Measurements from ENCODE around the gene GNAL.

Gene GNAL

DNA sequence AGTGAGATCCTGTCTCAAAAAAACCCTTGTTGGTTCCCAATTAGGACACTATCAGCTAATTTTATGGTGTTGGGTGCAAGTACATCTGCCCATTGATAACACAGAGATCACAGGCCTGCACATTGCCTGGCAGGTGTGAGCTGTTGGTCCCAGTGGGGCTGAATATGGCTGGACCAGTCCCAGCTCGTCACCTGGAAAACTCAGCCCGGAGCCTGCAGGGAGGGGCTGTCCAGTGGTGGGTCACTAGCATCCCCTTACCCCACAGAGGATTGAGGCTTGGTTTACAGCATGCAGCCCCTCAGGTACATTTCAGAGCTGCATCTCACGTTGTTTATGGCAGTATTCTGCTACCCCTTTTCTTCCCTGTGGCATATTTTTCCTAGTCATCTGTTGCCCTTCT lies 121.3 kb downstream of the GNAL start:
- DNase-seq (ENCODE audit: low read depth), result no peak
- no peak overlapping the region for H3K4me3 ChIP-seq (ENCODE audit: low read depth, low read length)
- TF ChIP-seq MYC (IDR thresholded peaks at IDR 0.05; ENCODE audit: low read depth, low read length), result no peak
- TF ChIP-seq, protein P1, sequence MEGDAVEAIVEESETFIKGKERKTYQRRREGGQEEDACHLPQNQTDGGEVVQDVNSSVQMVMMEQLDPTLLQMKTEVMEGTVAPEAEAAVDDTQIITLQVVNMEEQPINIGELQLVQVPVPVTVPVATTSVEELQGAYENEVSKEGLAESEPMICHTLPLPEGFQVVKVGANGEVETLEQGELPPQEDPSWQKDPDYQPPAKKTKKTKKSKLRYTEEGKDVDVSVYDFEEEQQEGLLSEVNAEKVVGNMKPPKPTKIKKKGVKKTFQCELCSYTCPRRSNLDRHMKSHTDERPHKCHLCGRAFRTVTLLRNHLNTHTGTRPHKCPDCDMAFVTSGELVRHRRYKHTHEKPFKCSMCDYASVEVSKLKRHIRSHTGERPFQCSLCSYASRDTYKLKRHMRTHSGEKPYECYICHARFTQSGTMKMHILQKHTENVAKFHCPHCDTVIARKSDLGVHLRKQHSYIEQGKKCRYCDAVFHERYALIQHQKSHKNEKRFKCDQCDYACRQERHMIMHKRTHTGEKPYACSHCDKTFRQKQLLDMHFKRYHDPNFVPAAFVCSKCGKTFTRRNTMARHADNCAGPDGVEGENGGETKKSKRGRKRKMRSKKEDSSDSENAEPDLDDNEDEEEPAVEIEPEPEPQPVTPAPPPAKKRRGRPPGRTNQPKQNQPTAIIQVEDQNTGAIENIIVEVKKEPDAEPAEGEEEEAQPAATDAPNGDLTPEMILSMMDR (IDR thresholded peaks at IDR 0.05; ENCODE audit: low read depth, low read length), result no peak

DNA sequence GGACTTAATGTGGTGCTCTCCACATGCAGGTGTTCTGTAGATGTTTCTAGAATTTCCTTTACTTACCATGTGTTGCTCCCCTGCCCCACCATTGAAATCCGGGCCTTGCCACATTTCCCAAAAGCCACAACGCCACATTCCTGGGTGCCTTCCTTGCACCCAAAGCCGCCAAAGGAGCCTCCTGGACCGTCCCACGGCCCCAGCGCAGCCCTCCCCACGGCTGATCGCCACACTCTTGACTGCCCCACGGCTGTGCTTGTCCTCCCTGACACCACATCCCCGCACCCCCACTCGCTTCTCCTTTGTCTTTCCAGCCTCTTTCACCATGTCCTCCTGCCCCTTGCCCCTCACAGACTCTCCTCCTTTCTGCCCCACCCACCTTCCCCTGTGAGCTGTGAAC lies 121.9 kb downstream of the GNAL start:
- no peak for DNase-seq (ENCODE audit: low read depth)
- TF ChIP-seq, protein P2, sequence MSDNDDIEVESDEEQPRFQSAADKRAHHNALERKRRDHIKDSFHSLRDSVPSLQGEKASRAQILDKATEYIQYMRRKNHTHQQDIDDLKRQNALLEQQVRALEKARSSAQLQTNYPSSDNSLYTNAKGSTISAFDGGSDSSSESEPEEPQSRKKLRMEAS (IDR thresholded peaks at IDR 0.05; ENCODE audit: low read depth, low read length), result no peak
- TF ChIP-seq MYC (IDR thresholded peaks at IDR 0.05; ENCODE audit: low read depth, low read length) (no peak), POLR2A (IDR thresholded peaks at IDR 0.05; ENCODE audit: extremely low read depth, insufficient read length) (no peak)
- TF ChIP-seq, protein P1 (IDR thresholded peaks at IDR 0.05; ENCODE audit: low read depth, low read length), result no peak
- H3K4me3 ChIP-seq (ENCODE audit: low read depth, low read length), result no peak overlapping the region

DNA sequence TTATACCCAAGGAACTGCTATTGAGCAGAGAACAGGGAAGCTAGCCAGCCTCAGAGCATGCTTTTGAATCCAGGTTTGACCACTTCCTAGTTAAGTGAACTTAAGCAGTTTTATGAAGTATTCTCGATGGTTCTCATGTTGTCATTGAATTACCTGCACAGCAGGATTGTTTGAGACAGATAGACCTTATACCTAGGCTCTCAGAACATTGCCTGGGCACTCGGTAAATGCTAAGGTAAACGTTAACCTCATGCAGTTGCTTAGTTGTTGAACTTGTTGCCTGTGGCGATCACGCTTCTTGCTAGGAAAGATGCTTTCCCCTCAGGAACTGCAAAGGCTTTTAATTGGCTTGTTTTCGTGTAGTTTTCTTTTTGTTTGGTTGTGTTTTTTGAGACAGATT lies 128.2 kb downstream of the GNAL start:
- no peak overlapping the region for H3K4me3 ChIP-seq (ENCODE audit: low read depth, low read length)
- TF ChIP-seq POLR2A (IDR thresholded peaks at IDR 0.05; ENCODE audit: extremely low read depth, insufficient read length), result no peak
- no peak for TF ChIP-seq MYC (IDR thresholded peaks at IDR 0.05; ENCODE audit: low read depth, low read length)
- TF ChIP-seq, protein P1 (IDR thresholded peaks at IDR 0.05; ENCODE audit: low read depth, low read length), result no peak
- TF ChIP-seq, protein P2 (IDR thresholded peaks at IDR 0.05; ENCODE audit: low read depth, low read length), result no peak
- no peak for DNase-seq (ENCODE audit: low read depth)

DNA sequence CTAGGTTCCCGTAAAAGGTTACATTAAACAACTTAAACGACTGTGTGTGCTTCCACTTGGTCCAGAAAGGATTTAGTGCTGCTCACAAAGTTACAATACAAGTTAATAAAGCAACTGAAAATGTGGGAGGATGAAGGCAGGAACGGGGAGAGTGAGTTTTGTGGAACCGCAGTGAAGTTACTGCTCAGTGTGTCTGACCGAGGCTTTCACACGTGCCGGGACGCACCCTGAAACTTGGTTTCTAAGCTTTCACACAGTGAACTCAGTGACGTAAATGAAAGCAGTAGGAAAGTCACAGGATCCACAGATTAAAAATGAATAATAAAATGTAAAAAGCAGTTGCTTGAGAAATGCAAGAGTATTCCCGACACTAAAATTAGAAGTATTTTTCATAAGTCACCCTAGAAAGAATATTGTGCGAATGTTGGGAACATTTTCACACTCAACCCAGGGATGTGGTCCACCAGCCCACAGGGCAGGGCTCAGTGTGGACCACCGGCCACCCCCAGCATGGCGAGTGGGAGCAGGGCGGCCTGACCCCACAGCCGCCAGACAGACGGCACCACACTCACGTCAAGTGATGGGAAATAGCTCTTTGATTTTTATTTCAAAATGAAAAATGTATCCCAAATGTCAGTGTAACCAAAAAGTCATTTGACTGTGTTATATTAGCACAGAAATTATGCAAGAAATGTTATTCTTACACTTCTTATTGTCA lies 129.6 kb downstream of the GNAL start:
- no peak overlapping the region for H3K4me3 ChIP-seq (ENCODE audit: low read depth, low read length)
- DNase-seq (ENCODE audit: low read depth), result no peak
- TF ChIP-seq, protein P1 (IDR thresholded peaks at IDR 0.05; ENCODE audit: low read depth, low read length), result no peak
- TF ChIP-seq MYC (IDR thresholded peaks at IDR 0.05; ENCODE audit: low read depth, low read length) (no peak), POLR2A (IDR thresholded peaks at IDR 0.05; ENCODE audit: extremely low read depth, insufficient read length) (no peak)
- TF ChIP-seq, protein P2 (IDR thresholded peaks at IDR 0.05; ENCODE audit: low read depth, low read length), result no peak

DNA sequence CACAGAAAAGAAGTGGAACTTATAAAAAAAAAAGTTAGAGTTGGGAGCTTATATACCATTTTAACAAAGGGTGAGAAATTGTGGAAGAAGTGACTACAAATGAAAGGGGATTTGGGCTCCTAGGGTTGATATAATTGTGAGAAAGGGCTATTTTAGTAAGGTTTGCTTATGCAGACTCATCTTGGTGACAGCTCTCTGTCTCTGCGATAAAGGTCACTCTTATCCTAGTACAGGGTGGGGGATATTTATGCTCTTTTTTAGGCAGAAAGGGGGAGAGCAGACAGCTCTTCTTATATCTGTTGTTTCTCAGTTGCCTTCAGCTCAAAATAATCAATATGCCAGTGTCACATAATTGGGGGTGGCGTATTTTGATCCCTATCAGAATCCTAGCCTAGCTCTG lies 130.9 kb downstream of the GNAL start:
- H3K4me3 ChIP-seq (ENCODE audit: low read depth, low read length), result no peak overlapping the region
- no peak for DNase-seq (ENCODE audit: low read depth)
- TF ChIP-seq MYC (IDR thresholded peaks at IDR 0.05; ENCODE audit: low read depth, low read length) (no peak), POLR2A (IDR thresholded peaks at IDR 0.05; ENCODE audit: extremely low read depth, insufficient read length) (no peak)
- TF ChIP-seq, protein P1 (IDR thresholded peaks at IDR 0.05; ENCODE audit: low read depth, low read length), result no peak
- TF ChIP-seq, protein P2 (IDR thresholded peaks at IDR 0.05; ENCODE audit: low read depth, low read length), result no peak

DNA sequence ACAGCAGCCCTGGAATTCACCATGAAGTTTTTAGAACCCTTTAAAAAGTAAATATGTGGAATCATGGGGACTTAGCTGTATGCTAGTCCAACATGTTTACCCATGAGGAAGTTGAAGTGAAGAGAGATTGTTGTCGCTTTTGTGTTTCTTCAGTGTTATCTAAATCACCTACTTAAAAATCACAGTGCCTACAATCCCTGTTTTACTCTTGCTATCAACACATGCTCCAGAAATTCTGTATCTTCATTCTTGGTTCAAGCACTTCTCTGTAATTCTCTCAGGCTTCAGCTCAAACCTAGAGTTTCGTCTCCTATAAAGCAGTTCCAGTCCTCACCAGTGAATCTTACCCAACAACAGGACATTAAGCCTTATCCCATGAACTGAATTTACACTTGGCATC lies 131.6 kb downstream of the GNAL start:
- DNase-seq (ENCODE audit: low read depth), result no peak
- no peak overlapping the region for H3K4me3 ChIP-seq (ENCODE audit: low read depth, low read length)
- TF ChIP-seq, protein P1 (IDR thresholded peaks at IDR 0.05; ENCODE audit: low read depth, low read length), result no peak
- TF ChIP-seq MYC (IDR thresholded peaks at IDR 0.05; ENCODE audit: low read depth, low read length) (no peak), POLR2A (IDR thresholded peaks at IDR 0.05; ENCODE audit: extremely low read depth, insufficient read length) (no peak)
- TF ChIP-seq, protein P2 (IDR thresholded peaks at IDR 0.05; ENCODE audit: low read depth, low read length), result no peak

All from NB4 (cell line).